AG04449 (cell line): Measurements from ENCODE around the gene HBEGF.
"Not testable (repeated sequence)": the region's sequence is repeated elsewhere in the genome, so short reads cannot be mapped to it uniquely, and the experiment has no call there.

Experiments used
- CTCF ChIA-PET: fragments of 350-600 bp; formaldehyde crosslinking; extraction: SDS; loops from one replicate; lab custom pipeline; 2021; ENCODE audit warnings: antibody characterized with exemption; lab: Yijun Ruan, JAX
- POLR2A ChIA-PET: fragments of 400-600, 350-600 bp; formaldehyde crosslinking; extraction: SDS; loops from one replicate; lab custom pipeline; 2020; ENCODE audit warnings: antibody characterized with exemption, inconsistent platforms; lab: Yijun Ruan, JAX
- DNase-seq: peaks from one replicate; pipeline ENCODE4 v3.0.0-alpha.2; 2010; ENCODE audit warnings: low read depth, low spot score
- H3K4me3 ChIP-seq: 2 replicates; pipeline ENCODE4 v1.5.1; 2011; ENCODE audit warnings: low read depth, mild to moderate bottlenecking, control low read depth, low read length
- TF ChIP-seq, protein P1 (sequence below): IDR thresholded peaks from one replicate; pipeline ENCODE4 v1.5.1; 2011; ENCODE audit warnings: mild to moderate bottlenecking, moderate library complexity, low read length, control low read depth, inconsistent platforms; ENCODE audit not compliant: insufficient read depth; ENCODE audit errors: missing control alignments

The HBEGF gene

DNA sequence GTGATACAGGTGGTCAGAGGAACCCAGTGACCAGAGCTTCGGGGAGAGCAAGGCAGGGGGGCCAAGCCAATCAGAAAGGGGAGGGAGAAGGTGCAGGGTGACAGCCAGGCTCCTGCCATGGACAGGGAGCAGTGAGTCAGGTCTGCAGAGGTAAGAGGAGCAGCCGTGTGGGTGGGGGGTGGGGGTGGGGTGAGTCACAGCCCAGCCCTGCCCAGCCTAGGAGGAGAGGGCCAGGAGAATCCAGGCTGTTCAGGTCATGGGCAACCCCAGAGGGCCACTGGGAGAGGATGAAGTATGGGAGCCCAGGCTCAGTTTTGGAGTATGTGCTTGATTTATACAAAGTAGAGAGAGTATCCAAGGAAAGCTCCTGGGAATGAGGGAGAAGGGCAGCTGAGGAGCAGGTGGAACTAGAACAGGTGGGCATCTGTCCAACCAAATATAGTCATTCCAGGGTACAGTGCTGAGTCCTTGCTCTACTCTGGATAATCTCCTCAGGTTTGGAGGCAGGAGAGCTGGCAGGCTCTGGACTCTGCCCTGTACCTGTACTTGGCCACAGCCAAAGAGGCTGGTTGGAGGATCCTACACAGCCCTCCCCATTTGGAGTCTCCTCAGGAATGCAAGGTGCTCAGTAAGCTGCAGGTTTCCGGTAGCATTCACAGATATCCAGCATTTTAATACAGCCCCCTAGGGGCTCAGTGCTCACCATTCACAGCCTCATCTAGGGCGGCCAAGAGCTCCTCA, 1.6 kb downstream of the HBEGF start:
- TF ChIP-seq, protein P1, sequence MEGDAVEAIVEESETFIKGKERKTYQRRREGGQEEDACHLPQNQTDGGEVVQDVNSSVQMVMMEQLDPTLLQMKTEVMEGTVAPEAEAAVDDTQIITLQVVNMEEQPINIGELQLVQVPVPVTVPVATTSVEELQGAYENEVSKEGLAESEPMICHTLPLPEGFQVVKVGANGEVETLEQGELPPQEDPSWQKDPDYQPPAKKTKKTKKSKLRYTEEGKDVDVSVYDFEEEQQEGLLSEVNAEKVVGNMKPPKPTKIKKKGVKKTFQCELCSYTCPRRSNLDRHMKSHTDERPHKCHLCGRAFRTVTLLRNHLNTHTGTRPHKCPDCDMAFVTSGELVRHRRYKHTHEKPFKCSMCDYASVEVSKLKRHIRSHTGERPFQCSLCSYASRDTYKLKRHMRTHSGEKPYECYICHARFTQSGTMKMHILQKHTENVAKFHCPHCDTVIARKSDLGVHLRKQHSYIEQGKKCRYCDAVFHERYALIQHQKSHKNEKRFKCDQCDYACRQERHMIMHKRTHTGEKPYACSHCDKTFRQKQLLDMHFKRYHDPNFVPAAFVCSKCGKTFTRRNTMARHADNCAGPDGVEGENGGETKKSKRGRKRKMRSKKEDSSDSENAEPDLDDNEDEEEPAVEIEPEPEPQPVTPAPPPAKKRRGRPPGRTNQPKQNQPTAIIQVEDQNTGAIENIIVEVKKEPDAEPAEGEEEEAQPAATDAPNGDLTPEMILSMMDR, result no peak
- no peak for DNase-seq
- ChIA-PET POLR2A (interaction anchor here (1.0 to 3.4 kb wide), 11 partner anchors 16 to 169 kb away, joined by 3 to 64 read pairs (median 9); partner anchors contain the start of gene CYSTM1), CTCF (interaction anchor here (0.5 to 24.4 kb wide), 24 partner anchors 8 to 272 kb away, joined by 3 to 1796 read pairs (median 6); partner anchors contain the start of genes PFDN1 and SLC4A9)
- H3K4me3 ChIP-seq, result peak overlapping the region; percentile 79

DNA sequence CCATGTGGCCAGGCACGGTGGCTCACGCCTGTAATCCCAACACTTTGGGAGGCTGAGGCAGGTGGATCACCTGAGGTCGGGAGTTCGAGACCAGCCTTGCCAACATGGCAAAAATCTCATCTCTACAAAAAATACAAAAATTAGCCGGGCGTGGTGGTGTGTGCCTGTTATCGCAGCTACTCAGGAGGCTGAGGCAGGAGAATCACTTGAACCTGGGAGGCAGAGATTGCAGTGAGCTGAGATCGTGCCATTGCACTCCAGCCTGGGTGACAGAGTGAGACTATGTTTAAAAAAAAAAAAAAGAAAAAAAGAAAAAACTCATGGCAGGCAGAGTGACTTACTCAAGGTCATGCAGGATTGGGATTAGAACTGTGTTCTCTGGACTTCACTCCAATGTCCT, 2.6 kb downstream of the HBEGF start:
- H3K4me3 ChIP-seq, DNase-seq: not testable (repeated sequence)
- ChIA-PET POLR2A (interaction anchor here (3.4 kb wide), 1 partner anchor 91 kb away, joined by 29 read pairs; no protein-coding TSS in a partner anchor), CTCF (interaction anchor here (0.8 to 24.4 kb wide), 8 partner anchors 9 to 164 kb away, joined by 3 to 1796 read pairs (median 16); no protein-coding TSS in a partner anchor)

DNA sequence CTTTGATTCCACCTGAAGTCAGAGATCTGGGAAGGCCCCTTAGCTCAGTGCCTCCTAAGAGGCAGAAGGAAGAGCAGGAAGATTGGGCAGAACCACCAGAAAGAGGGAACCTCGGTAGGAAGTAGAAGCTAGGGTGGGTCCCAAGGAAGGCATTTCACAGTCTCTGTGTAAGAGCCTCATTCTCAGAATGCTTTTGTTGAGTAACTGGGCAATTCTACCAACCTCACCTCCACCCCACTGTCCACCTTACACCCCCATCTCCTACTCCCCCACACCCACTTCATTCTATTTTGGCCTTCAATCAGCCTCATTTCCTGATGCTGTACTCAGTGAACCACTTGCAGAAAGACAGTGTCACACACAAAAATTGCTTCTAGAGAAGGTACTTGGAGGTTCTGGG, 3.5 kb downstream of the HBEGF start:
- POLR2A ChIA-PET, result no interaction called here
- no peak for DNase-seq

DNA sequence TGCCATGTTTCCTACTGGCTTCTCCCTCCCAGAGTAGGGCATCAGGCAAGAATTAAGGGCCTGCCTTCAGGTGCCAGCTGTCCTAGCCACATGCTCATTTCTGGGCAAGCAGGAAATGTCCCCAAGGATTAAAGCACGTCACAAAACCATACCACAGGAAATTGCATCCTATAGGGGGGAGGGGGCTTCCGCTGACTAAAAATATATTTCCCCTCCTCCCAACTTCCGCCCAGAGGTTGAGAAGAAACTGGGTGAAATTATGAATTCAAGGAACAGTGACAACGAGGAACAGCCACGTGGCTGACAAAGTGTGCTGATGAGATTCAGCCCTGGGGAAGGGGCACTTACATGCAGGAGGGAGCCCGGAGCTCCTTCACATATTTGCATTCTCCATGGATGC, 4.1 kb downstream of the HBEGF start:
- POLR2A ChIA-PET, result no interaction called here
- CTCF ChIA-PET, result interaction anchor here (2.3 to 24.4 kb wide), 3 partner anchors 10 to 96 kb away, joined by 9 to 1796 read pairs (median 34); no protein-coding TSS in a partner anchor
- DNase-seq, result no peak
- no peak overlapping the region for H3K4me3 ChIP-seq
- TF ChIP-seq, protein P1, result no peak

More for the DNA sequence above, 3.5 kb downstream of the HBEGF start:
- no peak overlapping the region for H3K4me3 ChIP-seq
- CTCF ChIA-PET, result interaction anchor here (0.7 to 24.4 kb wide), 6 partner anchors 10 to 97 kb away, joined by 3 to 1796 read pairs (median 6); no protein-coding TSS in a partner anchor
- TF ChIP-seq, protein P1, result no peak

DNA sequence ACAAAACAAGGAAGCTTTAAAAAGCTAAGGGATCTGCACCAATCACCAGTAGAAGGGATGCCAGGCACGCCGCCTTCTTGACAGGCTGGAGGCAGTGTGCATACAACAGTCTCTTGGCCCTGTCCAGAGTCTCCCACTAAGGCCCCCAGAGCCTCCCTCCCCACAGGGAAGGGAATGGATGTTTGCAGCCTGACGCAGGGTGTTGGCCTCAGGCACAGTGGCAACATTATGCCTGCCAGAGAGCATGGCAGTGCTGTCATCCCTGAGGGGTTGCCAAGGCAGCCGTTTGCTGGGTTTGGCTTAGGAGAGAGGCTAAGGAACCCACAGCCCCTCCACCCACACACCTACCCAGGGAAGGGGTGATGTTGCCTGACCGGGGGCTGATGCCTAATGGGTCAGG, 4.8 kb downstream of the HBEGF start:
- CTCF ChIA-PET, result interaction anchor here (1.4 to 24.4 kb wide), 3 partner anchors 8 to 95 kb away, joined by 5 to 1796 read pairs (median 34); no protein-coding TSS in a partner anchor
- no peak overlapping the region for H3K4me3 ChIP-seq
- POLR2A ChIA-PET, result no interaction called here
- DNase-seq, result no peak
- TF ChIP-seq, protein P1, result no peak

DNA sequence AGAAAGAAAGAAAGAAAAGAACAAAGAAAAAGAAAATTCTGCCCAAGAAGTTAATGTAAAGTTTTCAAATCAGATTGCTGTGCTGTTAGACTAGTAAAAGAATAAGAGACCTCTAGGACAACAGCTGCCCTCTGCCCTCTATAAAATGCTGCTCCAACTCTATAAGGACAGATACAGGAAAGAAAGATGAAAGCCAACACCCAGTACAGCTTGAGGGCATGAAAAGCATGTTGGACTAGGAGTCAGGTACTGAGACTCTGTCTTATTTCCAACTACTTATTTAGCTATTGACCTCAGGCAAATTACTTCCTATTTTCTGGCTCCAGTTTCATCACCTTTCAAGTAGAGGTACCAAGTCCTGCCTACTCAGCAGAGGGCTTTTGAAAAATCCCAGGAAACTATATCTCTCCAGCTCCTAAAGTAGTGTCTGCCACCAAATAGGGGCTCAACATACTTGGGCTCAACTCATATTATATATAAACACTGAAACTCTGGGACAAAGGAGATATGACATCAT, 5.7 kb downstream of the HBEGF start:
- ChIA-PET CTCF (interaction anchor here (1.3 to 24.4 kb wide), 4 partner anchors 9 to 94 kb away, joined by 3 to 1796 read pairs (median 20); no protein-coding TSS in a partner anchor), POLR2A (no interaction called here)
- no peak for DNase-seq
- H3K4me3 ChIP-seq, result no peak overlapping the region
- TF ChIP-seq, protein P1, result no peak
